ENCODE measurements around the gene ABCG1. TPM values are rescaled to one million over a fixed set of nuclear protein-coding genes. Genes with fewer than 3 reads are reported as not detected.

Gene ABCG1
- total RNA-seq, 2 donors from 2014 or later = 7.9 to 12.3 TPM

- Histone ChIP-seq H3K27ac (peak overlapping the region; percentile 49 to 71), H3K27me3 (no peaks in the 10 kb centered on the region), H3K36me3 (no peaks in the 10 kb centered on the region), H3K4me3 (no peak overlapping the region), H3K4me1 (peaks cover 0 to 32% of the 10 kb centered on the region in 2 donors), H3K9me3 (no peaks in the 10 kb centered on the region)
- no peak for DNase-seq (ENCODE audit: low spot score)
- TF ChIP-seq CTCF (IDR thresholded peaks at IDR 0.05) = no peak
These were observed 82.0 kb downstream of the ABCG1 start for GRCh38 chr21:42300956-42301355.

- no peak for TF ChIP-seq CTCF (IDR thresholded peaks at IDR 0.05)
- no peaks in the 10 kb centered on the region for H3K9me3 ChIP-seq
- no peaks in the 10 kb centered on the region for H3K36me3 ChIP-seq
- peaks cover 0 to 32% of the 10 kb centered on the region in 2 donors for H3K4me1 ChIP-seq
- no peaks in the 10 kb centered on the region for H3K27me3 ChIP-seq
- no peak for DNase-seq (ENCODE audit: low spot score)
- peak overlapping the region; percentile 49 to 71 for H3K27ac ChIP-seq
- no peak overlapping the region for H3K4me3 ChIP-seq
These were observed 82.6 kb downstream of the ABCG1 start for GRCh38 chr21:42301371-42302075.

- H3K27ac ChIP-seq = peak overlapping the region; percentile 57 to 71
- no peak overlapping the region for H3K4me3 ChIP-seq
- DNase-seq (ENCODE audit: low spot score) = no peak
- H3K9me3 ChIP-seq = no peaks in the 10 kb centered on the region
- no peaks in the 10 kb centered on the region for H3K36me3 ChIP-seq
- H3K4me1 ChIP-seq = peaks cover 0 to 32% of the 10 kb centered on the region in 2 donors
- no peaks in the 10 kb centered on the region for H3K27me3 ChIP-seq
- TF ChIP-seq CTCF (IDR thresholded peaks at IDR 0.05) = no peak
These were observed 83.2 kb downstream of the ABCG1 start for GRCh38 chr21:42302076-42302650.

- no peak for TF ChIP-seq CTCF (IDR thresholded peaks at IDR 0.05)
- Histone ChIP-seq H3K27ac (peak overlapping the region in 1 of 2 donors; percentile 71), H3K9me3 (no peaks in the 10 kb centered on the region), H3K36me3 (no peaks in the 10 kb centered on the region), H3K27me3 (no peaks in the 10 kb centered on the region), H3K4me3 (no peak overlapping the region), H3K4me1 (peaks cover 0 to 32% of the 10 kb centered on the region in 2 donors)
- DNase-seq (ENCODE audit: low spot score) = no peak
These were observed 83.9 kb downstream of the ABCG1 start for GRCh38 chr21:42302794-42303193.

- no peak for DNase-seq (ENCODE audit: low spot score)
- no peak overlapping the region for H3K4me3 ChIP-seq
- H3K9me3 ChIP-seq = no peaks in the 10 kb centered on the region
- H3K27me3 ChIP-seq = no peaks in the 10 kb centered on the region
- peaks cover 0 to 32% of the 10 kb centered on the region in 2 donors for H3K4me1 ChIP-seq
- H3K36me3 ChIP-seq = no peaks in the 10 kb centered on the region
- TF ChIP-seq CTCF (IDR thresholded peaks at IDR 0.05) = no peak
- H3K27ac ChIP-seq = no peak overlapping the region
These were observed 84.5 kb downstream of the ABCG1 start for GRCh38 chr21:42303443-42303842.
